Measurements from ENCODE around the gene GMIP.

DNA sequence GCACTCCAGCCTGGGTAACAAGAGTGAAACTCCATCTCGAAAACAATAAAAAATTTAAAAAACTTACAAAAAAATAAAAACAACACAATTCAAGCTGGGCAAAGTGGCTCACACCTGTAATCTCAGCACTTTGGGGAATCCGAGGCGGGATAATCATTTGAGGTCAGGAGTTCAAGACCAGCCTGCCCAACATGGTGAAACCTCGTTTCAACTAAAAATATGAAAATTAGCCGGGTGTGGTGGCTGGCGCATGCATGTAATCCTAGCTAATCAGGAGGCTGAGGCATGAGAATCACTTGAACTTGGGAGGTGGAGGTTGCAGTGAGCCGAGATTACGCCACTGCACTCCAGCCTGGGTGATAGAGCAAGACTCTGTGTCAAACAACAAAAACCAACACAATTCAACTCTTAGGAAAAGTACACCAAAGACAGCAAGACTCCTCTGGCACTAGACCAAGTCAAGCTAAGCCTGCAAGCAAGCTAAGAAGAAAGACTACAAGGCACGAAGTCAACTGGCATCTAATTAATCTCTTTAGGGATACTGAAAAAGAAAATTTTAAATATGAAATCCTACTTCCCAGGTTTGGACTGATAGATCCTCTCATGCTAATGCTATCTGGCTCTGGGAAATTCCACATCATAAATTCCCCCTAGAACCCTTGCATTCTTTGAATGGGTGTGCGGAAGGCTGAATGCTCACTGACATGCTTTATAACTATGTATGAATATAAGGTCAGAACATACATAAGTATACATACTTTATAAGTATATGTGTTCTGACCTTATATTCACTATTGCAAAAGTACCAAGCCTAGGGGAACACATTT, 32.9 kb downstream of the GMIP start:
- TF ChIP-seq POLR2A (IDR thresholded peaks at IDR 0.05): no peak
- TF ChIP-seq POLR2AphosphoS5 (IDR thresholded peaks at IDR 0.05): no peak
